GM10847 (cell line): ENCODE data around the gene WDR72.

Experiments
- POLR2A ChIP-seq: IDR thresholded peaks from 2 replicates; pipeline ENCODE4 v1.6.1; 2011; ENCODE audit not compliant: insufficient read length; ENCODE audit errors: extremely low read depth

The WDR72 gene

GRCh38 chr15:53527996-53528395, 231.5 kb downstream of the WDR72 start:
- TF ChIP-seq POLR2A: no peak

DNA sequence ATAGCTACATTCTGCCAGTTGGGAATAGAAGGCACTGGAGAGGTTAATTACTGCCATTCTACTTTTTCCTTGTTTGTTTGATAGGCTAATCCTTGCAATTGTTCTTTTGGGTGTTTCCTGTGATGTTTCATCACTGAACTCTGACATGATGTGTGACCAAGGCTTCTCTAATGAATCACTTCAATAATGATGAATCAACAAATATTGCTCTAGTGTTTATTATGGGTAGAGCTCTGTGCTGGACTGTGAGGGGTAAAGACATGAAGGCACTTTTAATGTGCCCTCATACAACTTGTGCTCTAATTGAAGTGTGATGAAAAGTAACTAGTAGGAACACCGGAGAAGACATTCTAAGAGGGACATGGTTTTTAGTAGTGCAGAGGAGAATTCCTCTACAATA, 233.6 kb downstream of the WDR72 start:
- TF ChIP-seq POLR2A: no peak

- no peak for TF ChIP-seq POLR2A
Observed at GRCh38 chr15:53522991-53523390, 236.5 kb downstream of the WDR72 start.

GRCh38 chr15:53520996-53521395, 238.5 kb downstream of the WDR72 start:
- no peak for TF ChIP-seq POLR2A

- no peak for TF ChIP-seq POLR2A
Observed at GRCh38 chr15:53513431-53513830, 246.0 kb downstream of the WDR72 start.

DNA sequence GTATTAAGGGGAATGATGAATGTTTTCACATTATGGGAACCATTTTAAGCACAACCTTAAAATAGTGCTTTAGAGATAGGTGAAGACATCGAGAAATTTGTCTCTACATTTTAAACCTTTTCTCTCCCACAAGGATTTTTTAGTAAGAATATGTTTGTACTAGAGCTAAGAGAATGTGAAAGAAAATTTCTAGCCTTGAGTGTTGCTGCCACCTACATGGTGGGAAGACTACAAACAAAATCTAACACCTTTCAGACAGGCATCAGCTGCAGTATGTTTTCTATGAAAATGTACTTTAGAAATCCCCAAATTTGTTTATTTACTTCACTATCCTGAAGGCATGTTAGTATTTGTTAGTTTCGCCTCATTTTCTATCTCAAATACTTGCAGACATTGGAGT, 247.4 kb downstream of the WDR72 start:
- no peak for TF ChIP-seq POLR2A

- TF ChIP-seq POLR2A: no peak
Observed at GRCh38 chr15:53511175-53511574, 248.3 kb downstream of the WDR72 start.

DNA sequence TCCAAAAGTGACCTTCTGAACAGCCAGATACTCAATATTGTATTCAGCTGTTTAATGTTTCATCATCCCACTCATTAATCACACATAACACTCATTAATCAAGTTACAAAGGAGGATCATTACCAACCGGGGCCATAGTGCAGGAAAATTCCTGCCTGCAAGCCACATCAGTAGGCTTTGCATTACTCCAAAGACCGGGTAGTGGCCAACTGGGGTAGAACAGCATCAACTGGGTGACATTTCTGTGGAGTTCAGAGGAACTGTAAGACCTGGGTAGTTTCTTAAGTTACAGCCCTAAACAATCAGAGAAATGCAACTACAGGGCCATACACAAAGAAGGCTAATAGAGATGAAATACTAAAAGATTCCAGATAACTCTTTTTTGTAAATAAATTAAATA, 253.1 kb downstream of the WDR72 start:
- TF ChIP-seq POLR2A: no peak

- no peak for TF ChIP-seq POLR2A
Observed at GRCh38 chr15:53498996-53499395, 260.5 kb downstream of the WDR72 start.

- no peak for TF ChIP-seq POLR2A
Observed at GRCh38 chr15:53490341-53490740, 269.1 kb downstream of the WDR72 start.

DNA sequence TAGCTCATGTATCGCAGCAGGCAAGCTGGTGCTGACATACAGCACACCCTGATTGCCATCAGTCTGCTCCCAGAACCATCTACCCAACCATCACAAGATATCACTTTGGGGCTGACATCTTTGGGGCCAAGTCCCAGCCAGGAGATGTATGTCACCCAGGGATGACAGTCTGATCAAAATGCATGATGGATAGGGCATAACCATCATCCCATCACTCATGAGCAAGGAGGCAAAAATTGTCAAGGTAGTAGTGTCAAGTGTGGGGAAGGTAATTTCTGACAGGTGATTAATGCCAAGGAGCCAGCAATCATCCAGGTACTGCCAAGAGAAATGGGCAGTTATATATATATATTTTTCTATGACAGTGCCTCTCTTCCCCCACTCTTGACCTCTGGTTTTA, 277.4 kb downstream of the WDR72 start:
- TF ChIP-seq POLR2A: no peak

GRCh38 chr15:53477981-53478766, 281.3 kb downstream of the WDR72 start:
- no peak for TF ChIP-seq POLR2A

DNA sequence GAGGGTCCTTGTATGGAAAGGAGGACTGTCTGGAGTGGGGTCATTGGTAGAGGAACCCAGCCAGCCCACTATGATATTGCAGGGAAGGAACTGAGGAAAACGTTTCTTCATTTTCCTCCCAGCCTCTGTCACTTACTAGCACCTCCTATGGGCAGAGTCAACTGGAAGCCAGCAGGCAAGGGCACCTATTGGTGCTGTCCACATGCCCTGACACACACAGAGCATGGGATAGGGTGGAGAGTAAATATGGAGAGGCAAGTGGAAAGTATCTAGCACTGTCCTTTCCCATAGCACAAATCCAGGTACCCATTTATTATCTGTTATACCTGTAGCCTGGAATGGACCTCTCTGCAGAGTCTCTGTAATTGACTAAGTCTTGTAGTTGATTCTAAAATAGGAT, 285.6 kb downstream of the WDR72 start:
- TF ChIP-seq POLR2A: no peak

GRCh38 chr15:53473435-53473834, 286.0 kb downstream of the WDR72 start:
- TF ChIP-seq POLR2A: no peak

GRCh38 chr15:53472883-53473282, 286.6 kb downstream of the WDR72 start:
- no peak for TF ChIP-seq POLR2A

DNA sequence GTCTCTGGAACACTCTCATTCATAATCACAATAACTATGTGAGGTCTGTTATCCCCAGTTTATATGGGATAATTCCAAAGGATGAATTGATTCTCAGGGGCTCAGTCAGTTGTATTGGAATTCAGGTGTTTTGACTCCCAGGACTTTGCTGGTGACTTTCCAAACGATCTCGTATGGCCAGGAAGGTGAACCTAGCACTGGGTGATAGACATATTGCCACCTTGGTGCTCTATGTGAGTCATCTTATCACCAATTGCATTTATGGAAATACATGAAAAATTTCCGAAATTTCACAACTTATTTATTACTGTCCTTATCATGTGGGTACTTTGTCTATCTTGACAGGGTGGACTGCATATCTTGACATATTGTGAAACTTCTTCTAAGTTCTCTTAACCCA, 287.3 kb downstream of the WDR72 start:
- no peak for TF ChIP-seq POLR2A

DNA sequence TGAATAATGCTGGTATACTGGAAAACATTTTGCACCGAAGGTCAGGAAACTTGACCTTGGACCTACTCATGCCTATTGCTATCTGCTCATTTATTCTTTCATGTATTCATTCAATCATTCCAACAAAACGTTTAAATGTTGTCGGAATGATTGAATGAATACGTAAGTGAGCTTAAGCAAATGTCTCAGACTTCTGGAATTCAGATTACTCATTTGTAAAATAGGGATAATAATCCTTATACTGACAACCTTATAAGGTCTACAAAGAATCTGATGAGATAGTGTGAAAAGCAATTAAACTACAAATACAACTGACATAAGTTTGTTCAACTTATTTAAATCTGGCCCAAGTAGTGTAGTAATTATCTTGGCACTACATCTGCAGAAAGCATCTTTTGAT, 288.7 kb downstream of the WDR72 start:
- TF ChIP-seq POLR2A: no peak
